ENCODE results near the gene HAGHL.

The HAGHL gene

DNA sequence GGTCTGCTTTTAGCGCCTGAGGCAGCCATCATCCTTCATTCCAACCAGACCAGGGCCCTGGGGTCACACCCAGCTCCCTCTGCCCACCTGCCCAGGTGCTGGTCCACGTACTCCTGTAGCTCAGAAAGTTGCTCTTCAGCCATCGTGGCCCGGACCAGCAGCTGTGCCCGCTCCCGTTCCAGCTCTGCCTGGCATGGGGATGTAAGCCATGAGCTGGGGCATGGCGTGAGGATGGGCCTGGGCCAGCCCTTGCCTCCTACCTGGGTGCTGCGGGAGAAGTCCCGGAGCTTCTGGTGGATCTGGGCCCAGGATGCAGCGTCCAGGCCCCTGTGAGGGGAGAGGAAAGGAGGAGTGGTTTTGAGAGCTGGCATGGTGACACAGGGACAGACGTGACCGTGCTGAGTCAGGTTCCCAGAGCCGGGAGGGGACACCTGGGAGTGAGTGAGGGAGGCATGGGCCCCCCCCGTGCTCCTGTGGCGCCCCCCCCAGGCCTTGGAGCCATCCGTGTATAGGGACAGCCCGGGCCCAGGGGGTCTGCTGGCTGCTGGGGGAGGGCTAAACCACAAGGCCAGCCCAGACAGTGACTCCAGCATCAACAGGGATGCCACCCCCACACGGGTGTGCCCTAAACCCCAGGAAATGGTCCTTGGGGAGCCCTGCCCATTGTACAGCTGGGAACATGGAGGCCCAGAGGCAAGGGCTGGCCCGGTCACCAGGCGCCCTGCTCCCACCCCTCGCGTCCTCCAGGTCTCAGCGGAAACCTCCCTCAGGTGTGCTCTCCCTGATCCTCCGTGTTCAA lies 3.9 kb upstream of the HAGHL start:
- no peak for FAIRE-seq

DNA sequence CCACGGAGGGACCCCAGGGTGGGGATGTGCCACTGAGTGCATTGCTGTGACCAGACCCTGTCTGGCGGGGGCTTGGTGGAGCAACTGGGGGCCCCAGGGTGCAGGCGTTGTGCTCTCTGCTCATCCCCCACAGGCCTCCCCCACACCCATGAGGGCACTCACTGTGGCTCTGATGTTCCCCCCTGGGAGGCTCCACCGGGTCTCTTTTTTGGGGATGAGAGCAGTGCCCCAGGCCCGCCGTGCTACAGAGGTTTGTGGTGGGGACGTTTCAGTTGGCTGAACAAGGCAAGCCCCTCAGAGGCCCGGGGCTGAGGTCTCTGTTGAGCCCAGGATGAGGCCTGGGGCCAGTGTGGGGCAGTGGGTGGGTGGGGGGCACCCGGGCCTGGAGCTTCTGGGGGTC lies 3.2 kb upstream of the HAGHL start:
- no peak for FAIRE-seq

DNA sequence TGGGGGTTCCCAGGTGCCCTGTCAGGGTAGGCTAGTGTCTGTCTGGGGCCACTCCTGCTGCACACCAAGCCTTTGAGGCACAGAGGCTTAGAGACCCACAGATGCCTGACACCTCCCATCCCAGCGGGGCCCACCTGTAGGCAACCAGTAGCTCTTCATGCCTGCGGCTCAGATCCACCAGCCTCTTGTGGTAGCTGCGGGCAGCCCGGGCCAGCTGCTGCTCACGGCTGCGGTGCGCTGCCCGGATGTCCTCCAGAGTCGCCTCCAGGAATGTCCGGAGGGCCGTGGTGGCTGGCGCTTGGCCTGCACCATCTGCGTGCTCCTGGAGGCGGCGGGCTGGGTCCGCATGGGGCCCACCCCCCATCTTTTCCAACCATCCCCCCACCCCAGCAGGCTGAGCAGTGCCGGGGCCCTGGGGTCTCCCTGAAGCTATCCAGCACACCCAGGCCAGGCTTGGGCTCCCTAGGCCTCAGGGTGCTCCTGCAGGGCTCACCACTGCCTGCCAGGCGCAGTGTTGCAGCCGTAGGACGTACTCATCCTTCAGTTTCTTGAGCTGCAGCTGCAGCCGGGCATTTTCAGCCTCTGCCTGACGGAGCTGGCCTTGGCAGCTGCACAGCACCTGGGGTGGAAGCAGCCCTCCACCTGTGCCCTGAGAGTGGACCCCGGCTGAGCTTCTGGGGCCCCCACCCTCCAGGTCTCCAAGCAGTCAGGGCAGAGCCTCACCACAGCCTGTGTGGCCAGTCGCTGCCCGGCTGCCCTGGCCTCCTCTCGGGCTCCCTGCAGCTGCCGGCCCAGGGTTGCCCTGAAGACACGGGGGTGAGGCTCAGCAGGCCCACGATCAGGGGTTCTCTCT lies 2.5 kb upstream of the HAGHL start:
- no peak for FAIRE-seq

DNA sequence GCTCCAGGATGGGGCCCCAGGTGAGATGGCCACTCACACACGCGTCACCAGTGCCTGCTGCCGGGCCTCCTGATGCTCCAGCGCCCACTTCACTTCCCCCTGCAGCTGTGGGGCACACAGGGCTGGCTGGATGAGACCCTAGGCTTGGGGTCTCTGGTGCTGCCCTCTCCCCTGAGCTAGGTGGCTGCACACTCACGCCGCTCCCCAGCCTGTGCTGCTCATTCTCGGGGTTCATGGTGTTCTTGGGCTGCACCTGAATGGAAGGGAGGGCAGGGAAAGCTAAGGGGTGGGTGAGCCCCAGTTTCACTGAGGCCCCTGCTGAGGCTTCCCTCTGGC lies 1.9 kb upstream of the HAGHL start:
- no peak for FAIRE-seq

DNA sequence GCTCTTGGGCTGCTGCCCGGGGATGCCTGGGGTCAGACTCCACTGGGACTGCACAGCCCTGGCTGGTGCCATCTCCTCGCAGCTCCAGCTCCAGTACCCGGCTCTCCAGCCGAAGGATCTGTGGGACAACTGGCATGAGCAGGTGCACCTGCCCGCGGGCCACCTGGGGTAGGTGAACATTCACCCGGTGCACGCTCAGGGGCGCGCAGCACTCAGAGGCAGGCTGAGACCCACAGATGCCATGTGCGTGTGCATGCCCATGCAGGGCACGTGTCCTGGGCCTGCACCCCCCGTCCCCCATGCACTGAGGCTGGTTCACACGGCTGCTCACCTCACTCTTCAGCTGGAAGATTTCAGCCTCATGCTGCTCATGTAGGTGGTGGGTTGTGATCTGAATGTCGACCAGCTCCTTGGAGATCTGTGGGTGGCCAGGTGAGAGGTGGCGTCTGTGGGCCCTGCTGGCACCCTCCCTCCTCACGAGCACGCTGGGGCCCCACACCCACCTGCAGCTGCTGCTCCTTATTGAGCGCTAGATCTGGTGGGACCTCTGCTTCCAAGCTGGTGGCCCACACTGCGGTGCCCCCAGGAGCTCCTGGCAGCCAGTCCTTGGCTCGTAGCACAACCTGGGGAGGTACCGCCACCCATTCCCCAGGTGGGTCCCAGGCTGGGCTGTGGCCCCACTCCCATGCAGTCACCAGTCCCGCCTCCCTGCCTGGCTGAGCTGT lies 1.3 kb upstream of the HAGHL start:
- FAIRE-seq, result no peak

DNA sequence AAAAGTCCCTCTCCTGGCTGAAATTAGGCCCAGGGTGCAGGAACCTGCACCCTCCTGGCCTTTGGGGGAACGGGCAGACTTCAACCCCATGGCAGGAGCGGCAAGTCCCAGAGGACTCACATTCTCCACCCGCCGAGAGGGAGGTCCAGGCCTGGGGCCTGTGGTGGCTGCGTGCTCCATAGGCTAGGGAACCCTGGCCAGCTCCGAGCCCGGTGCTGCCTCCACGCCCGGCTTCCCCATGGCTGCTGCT lies 793 bp upstream of the HAGHL start:
- FAIRE-seq, result no peak

DNA sequence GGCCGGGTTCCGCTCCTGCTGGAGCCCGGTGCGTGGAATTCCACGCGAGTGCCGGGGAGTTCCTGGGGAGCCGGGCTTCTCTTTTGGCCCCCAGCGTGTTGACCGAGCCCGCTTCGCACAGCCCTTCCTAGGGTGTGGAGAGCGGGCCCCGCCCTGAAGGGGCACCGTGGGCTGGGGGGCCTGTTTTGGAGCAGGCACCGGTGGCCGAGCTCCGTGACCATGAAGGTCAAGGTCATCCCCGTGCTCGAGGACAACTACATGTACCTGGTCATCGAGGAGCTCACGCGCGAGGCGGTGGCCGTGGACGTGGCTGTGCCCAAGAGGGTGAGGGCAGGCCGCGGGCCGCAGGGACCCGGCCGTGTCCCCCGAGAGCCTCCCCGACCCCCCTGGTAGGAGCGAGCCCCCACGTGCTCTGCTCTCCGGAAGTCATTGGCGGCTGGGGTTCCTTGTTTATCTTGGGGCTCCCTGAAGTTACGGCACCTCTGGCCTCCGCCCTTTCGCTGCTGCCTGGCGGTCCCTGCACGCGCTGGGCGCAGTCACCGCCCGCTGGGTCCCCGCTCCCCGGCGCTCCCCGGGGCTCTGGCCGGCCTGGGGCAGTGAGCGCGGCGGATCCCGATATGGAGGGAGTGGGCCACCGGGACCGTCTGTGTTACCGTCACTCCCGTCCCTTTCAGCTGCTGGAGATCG lies 528 bp downstream of the HAGHL start:
- FAIRE-seq, result no peak

DNA sequence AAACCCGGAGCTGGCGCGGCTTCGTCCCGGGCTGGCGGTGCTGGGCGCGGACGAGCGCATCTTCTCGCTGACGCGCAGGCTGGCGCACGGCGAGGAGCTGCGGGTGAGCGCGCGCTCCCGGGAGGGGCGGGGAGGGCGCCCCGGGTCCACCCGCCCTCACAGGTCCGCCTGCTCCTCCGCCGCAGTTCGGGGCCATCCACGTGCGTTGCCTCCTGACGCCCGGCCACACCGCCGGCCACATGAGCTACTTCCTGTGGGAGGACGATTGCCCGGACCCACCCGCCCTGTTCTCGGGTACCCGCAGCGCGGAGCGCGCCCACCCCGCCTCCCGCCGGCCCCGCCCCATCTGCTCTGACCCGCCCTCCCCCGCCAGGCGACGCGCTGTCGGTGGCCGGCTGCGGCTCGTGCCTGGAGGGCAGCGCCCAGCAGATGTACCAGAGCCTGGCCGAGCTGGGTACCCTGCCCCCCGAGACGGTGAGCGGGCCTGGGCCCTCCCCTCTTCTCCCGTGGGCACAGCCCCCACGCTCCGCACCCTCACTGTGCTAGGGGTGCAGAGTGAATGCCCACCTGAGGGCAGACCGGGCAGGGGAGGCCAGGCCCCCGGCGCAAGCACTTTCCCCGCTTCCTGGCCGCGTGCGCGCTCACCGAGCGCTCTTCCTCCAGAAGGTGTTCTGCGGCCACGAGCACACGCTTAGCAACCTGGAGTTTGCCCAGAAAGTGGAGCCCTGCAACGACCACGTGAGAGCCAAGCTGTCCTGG lies 1.4 kb downstream of the HAGHL start:
- no peak for FAIRE-seq

DNA sequence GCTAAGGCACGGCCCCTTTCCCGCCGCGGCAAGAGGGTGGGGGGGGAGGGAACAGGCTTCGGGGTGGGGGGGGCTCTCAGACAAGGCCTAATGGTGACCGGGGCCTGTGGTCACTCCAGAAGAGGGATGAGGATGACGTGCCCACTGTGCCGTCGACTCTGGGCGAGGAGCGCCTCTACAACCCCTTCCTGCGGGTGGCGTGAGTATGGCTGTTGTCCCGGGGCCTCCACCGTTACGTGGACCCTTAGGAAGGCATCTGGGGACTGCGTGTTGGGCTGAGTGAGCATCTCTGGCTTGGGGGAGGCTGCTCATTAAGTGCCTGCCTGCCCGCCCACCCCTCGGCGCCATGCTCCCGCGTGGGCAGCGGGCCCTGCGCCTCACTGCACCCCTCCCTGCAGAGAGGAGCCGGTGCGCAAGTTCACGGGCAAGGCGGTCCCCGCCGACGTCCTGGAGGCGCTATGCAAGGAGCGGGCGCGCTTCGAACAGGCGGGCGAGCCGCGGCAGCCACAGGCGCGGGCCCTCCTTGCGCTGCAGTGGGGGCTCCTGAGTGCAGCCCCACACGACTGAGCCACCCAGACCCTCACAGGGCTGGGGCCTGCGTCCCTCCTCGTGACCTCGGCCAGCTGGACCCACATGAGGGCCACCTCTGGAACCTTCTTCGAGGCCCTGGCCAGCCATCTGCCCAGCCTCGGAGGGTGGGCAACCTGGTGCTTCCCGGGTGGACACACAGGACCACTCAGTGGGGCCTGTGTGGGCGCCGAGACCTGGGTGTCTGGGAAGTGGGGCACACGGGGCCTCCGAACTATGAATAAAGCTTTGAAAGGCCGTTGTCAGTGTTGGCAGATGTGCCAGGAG lies 2.2 kb downstream of the HAGHL start:
- FAIRE-seq, result no peak

DNA sequence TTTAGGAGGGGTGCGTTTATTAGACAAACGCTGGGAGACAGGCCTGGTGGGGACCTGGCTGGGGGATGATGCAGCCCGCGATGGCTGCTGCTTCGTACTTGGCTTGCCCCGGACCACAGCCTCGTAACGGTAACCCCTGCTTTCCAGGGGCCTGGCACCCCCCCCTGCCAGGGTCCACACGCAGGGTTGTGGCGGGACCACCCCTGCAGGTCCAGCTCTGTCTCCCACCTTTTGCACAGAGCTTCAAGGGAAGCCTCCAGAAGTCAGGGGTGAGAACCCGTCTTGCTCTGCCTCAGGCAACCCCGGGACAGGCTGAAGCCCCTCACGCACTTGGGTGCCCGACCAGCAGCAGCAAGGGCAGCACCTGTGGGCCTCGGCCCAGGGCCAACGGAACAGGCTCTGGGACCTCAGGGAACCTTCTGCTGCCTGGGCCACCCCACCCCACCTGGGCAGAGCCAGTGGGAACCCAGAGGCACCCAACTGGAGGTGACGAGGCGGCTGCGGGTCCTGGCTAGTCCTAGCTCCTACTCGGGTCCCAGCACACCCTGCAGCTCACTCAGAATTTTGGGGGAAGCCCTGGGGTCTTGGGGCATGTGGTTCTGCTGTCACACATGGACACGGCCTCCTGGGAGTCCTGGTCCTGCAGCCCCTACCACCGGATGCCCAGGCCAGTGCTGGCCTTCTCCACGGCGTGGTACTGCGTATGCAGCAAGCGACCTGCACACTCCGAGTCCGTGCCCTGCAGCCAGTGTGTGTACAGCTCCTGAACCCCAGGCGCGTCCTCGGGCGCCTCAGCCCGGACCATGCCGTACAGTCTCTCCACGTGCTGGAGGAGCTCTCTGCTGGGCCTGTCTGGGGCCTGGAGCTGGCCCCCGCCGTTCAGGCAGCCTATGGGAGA lies 3.1 kb downstream of the HAGHL start:
- no peak for FAIRE-seq

DNA sequence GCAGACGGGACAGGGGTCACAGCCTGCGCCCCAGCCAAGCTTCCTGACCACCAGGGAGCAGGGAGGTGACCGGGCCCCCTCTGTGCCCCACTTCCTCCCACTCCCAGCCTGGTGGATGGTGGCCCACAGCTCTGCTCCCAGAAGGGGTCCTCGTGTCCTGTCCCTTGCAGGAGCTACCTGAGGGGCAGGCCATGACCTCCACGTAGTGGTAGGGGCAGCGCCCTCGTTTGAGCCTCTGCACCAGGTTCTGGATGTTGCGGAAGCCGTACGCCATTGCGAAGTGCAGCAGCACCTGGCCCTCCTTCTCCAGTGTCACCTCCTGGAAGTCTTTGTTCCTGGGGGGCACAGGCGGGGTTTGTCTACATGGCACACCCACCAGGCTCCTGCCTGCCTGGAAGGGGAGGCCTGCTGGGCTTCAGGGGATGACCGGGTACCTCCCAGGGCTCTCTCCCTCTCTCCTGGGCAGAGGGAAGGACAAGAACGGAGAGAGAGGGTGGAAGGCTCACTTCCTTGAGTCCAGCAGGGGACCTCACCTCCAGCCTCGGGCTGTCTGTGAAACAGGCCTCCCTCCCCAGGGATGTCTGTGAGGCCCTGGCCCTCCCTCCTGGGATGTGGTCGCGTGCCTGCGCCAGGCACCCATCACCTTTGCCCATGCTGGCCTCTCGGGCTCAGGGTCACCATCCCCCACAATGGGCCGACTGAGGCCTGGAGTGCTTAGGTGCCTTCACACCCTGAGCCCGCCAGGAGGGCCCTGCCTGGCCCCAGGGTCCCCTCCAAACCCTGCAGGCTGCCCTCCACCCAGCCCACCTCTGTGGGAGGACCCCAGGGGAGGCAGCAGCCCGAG lies 4.0 kb downstream of the HAGHL start:
- no peak for FAIRE-seq

DNA sequence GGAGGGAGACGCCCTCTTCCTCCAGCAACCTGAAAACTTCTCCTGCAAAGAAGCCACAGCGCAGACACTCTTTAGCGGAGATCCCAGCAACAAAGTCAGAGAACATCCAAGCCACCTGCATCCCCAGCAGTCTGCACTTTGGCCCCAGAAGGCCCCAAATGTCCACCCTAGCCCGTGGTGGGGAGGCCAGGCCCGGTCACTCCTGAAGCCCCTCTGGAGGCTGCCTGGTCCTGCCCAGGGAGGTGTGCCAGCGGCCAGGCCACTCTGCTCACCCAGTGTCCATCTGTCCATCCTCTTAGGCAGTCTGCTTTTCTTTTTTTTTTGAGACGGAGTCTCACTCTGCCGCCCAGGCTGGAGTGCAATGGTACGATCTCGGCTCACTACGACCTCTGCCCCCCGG lies 5.4 kb downstream of the HAGHL start:
- no peak for FAIRE-seq

DNA sequence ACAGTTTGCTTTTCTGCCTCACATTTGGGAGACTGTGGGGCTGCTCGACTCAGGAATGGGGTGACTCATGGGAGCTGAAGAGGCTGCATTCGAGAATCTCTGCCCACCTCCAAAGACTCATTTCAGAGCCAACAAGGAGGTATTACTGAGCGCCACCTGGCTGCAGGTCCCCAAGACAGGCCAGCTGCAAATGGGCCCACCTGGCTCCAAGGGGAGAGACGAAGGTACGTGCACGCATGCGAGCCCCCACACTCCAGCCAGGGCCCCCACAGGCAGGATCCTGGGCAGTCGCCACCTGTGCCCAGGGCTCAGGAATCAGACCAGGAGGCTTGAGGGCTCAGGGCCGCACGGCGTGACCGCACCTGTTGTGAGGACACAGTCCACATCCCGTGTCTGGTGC lies 6.0 kb downstream of the HAGHL start:
- no peak for FAIRE-seq

DNA sequence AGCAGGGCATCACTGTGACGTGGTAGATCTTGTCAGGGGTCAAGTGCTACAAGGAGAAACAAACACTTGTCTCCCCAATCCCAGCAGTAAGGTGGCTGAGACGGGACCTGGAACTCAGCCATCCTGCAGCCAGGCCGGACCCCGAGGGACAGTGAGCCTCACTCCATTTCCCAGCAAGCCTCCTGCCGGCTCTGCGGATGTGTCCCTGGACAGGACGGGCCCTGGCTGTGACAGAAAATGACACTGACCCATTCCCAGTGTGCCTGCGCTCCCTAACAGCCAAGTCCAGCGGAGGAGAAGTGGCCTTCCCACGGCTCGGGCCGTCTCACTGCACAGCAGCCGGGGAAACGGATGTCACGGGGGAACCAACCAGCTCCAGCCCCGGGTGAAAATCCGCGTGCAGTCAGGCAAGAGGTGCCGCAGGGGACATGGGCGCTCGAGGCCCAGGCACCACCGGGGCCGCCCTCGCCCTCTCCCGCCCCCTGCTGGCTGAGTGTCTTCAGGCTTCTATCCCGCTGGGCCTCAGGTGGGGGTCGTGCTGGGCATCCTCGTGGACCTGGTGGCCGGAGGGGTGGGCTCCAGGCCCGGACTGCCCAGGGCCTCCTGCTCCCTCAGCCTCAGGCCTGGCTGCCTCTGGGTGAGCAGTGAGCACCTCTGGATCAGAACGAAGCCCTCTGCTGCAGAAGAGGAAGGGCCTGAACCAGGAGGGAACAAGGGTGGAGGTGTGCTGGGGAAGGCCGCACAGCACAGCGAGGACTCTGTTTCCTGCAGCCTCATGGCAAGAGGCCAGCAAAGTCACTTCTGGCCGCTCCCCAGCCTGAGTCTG lies 6.7 kb downstream of the HAGHL start:
- FAIRE-seq, result no peak

DNA sequence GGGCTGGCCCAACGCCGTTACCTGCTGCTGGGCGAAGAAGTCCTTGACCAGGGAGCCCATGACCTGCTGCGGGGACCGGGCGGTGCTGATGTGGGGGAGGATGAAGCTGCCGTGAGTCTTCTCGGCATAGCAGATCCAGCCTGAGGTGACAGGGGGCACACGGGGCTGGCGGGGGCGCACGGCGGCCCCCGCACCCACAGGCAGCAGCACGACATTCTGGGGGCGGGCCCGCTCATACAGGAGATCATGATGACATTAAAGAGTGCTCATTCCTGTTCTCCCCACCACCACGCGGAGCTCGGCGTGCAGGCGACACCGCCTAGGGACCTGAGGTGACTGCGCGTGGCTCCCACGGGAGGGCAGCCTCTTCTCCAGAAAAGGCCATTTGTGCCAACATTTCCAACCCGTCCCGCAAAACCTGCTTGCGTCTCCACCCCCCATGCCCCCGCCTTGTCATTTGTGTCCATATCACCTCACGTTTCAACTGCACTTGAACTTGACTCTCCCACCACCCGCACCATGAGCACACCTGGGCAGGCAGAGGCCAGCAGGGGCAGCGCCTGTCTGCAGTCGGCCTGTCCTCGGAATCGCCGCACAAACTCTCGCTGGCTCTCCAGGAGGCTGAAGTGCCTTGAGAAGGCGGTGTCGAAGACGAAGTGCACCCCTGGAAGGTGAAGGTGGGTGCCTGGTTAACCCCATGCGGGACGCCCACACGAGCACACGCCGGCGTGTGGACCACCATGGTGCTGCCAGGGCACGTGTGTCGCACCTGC lies 7.5 kb downstream of the HAGHL start:
- no peak for FAIRE-seq

DNA sequence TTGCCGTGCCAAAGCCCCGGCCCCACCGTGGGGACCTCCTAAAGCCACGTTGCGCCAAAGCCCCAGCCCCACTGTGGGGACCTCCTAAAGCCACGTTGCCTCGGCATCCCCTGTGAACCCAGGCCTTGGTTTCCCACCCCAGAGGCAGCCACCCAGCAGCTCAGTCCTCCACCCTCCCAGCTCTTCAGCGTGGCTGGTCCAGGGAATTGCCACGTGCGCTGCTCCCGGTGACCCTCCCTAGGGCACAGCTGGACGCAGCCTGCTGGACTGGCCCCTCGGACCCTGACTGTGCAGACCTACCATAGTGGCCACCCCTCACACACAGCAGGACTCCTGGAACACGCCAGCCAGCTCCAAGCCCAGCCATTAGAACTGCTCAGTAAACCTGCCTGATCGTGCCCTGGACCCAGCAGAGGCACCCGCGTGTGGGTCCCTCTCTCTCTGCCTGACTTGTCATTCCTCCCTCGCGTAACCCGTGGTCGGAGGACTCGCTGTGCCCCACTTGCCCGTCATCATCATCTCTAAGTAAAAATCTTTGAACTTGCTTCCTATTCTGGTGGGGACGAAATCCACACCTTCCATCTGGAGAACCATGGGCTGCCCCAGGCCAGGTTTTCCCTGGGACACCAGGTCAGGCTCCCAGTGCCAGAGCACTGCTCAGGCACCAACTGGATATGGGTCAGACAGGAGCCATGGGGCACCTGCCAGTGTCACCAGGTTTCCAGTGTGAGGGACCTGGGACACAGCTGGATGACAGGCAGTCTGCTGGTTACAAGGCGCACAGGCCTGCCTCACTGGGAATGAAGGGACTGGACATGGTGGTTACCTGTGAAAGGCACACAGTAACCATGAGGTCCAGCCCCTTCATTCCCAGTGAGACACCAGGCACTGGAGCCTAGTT lies 8.3 kb downstream of the HAGHL start:
- no peak for FAIRE-seq

DNA sequence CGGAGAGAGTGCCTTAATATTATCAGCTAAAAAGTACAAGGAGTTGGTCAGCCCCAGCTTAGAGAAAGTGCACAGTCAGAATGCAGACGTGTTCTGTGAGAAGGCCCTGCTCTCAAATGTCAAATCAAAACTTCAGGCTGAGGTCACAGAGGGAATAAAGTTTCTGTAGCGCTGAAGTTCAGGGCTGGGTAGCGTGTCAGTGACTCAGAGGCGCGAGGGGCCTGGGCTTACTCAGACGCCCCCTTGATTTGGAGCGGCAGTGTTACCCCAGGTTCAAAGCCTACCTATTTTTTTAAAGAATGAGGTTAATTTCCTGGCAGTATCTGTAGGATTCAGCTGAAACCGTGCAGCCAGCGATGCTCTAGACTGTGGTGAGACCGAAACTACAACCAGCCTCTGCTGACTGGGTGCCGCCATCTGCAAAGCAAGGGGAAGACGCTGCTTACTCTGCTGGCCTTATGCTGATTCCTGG lies 9.1 kb downstream of the HAGHL start:
- no peak for FAIRE-seq
